A673 (cell line): ENCODE measurements around the gene MX2. TPM values are rescaled to one million over a fixed set of nuclear protein-coding genes. Genes with fewer than 3 reads are reported as not detected.

Experiments used
- BruUV-seq: library from RNA; stranded (reverse); fragments of 400-500 nt; replicated peaks from 2 replicates; lab custom pipeline; 2021; lab: Mats Ljungman, UMichigan
- CTCF ChIA-PET: fragments of 300-600 bp; sonication (Branson Sonifier 250); formaldehyde crosslinking; loops from one replicate; lab custom pipeline; 2022; ENCODE audit warnings: antibody characterized with exemption; lab: Charles Lee
- POLR2A ChIA-PET: fragments of 300-600 bp; sonication (Branson Sonifier 250); formaldehyde crosslinking; loops from one replicate; lab custom pipeline; 2022; ENCODE audit warnings: antibody characterized with exemption; ENCODE audit not compliant: low non-redundant PET; lab: Charles Lee
- DNase-seq: peaks from one replicate; pipeline ENCODE4 v3.0.0-alpha.2; 2015; ENCODE audit warnings: low spot score
- H3K27ac ChIP-seq: fragments of 200-600 bp; sonication (generic); 2 replicates; pipeline ENCODE4 v1.5.1; 2016; ENCODE audit warnings: mixed run types, low read depth, mild to moderate bottlenecking, mixed read lengths, antibody characterized with exemption, low read length; ENCODE audit not compliant: poor library complexity, severe bottlenecking
- H3K27me3 ChIP-seq: fragments of 200-600 bp; sonication (generic); replicated peaks from 2 replicates; pipeline ENCODE4 v1.6.1; 2017; ENCODE audit warnings: mixed run types, low read depth, mild to moderate bottlenecking, mixed read lengths, antibody characterized with exemption, low read length; ENCODE audit not compliant: insufficient read depth, poor library complexity
- H3K36me3 ChIP-seq: fragments of 200-600 bp; sonication (generic); 2 replicates; pipeline ENCODE4 v1.6.1; 2016; ENCODE audit warnings: mixed run types, mild to moderate bottlenecking, mixed read lengths, antibody characterized with exemption, low read length; ENCODE audit not compliant: insufficient read depth, poor library complexity, severe bottlenecking
- H3K4me1 ChIP-seq: fragments of 200-600 bp; sonication (generic); 2 replicates; pipeline ENCODE4 v1.6.1; 2017; ENCODE audit warnings: mixed run types, mild to moderate bottlenecking, mixed read lengths, antibody characterized with exemption, low read length; ENCODE audit not compliant: insufficient read depth, poor library complexity, severe bottlenecking
- H3K4me3 ChIP-seq: fragments of 200-600 bp; sonication (generic); 2 replicates; pipeline ENCODE4 v1.5.1; 2016; ENCODE audit warnings: low read depth, mixed run types, mild to moderate bottlenecking, mixed read lengths, low read length; ENCODE audit not compliant: poor library complexity, severe bottlenecking
- H3K9me3 ChIP-seq: fragments of 200-600 bp; sonication (generic); 2 replicates; pipeline ENCODE4 v1.6.1; 2016; ENCODE audit warnings: mixed run types, low read depth, mild to moderate bottlenecking, mixed read lengths, antibody characterized with exemption, low read length; ENCODE audit not compliant: poor library complexity, severe bottlenecking
- EZH2 ChIP-seq: fragments of 200-600 bp; sonication (generic); IDR thresholded peaks from 2 replicates; pipeline ENCODE4 v1.6.1; 2017; ENCODE audit warnings: borderline replicate concordance, low read depth, mild to moderate bottlenecking, mixed read lengths, antibody characterized with exemption, low read length; ENCODE audit not compliant: poor library complexity, severe bottlenecking
- intact Hi-C: fragments of 100-400 bp; cut with micrococcal nuclease; formaldehyde crosslinking; loops from one replicate; pipeline ENCODE4 v1.10.0; 2022; ENCODE audit not compliant: unreplicated experiment
- total RNA-seq: library from RNA; stranded (reverse); gene quantifications from 2 replicates; pipeline ENCODE4 v1.2.3, GENCODE V29; 2021
- TF ChIP-seq, protein P1 (sequence below): fragments of 300-800, 200-600 bp; sonication (generic); conservative IDR thresholded peaks from 2 replicates; pipeline ENCODE4 v1.5.1; 2017; ENCODE audit warnings: low read depth, mild to moderate bottlenecking, antibody characterized with exemption, low read length, moderate library complexity, mixed read lengths

The MX2 gene
- total RNA-seq, 1 experiment from 2014 or later, result not detected

DNA sequence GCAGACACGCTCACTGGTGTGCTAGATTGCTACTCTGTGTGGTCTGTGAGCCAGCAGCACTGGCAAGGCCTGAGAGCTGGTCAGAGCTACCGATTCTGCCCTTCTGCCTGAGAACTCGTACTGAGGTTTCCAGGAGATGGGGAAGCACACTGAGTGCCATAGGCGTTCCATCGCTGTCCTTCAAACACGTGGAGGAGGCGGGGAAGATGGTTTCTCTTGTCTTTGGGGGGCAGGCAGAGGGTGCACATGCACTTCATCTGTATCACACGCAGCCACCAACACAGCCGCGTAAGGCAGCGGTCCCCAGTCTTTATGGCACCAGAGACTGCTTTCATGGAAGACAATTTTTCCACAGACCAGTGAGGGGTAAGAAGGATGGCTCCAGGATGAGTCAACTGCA lies 40.4 kb downstream of the MX2 start:
- no TSS peak for BruUV-seq
- H3K9me3 ChIP-seq, result no peaks in the 10 kb centered on the region
- H3K27ac ChIP-seq, result no peak overlapping the region
- ChIA-PET POLR2A (no interaction called here), CTCF (no interaction called here)
- no peaks in the 10 kb centered on the region for H3K36me3 ChIP-seq
- DNase-seq, result no peak
- TF ChIP-seq EZH2, result no peak
- TF ChIP-seq, protein P1, sequence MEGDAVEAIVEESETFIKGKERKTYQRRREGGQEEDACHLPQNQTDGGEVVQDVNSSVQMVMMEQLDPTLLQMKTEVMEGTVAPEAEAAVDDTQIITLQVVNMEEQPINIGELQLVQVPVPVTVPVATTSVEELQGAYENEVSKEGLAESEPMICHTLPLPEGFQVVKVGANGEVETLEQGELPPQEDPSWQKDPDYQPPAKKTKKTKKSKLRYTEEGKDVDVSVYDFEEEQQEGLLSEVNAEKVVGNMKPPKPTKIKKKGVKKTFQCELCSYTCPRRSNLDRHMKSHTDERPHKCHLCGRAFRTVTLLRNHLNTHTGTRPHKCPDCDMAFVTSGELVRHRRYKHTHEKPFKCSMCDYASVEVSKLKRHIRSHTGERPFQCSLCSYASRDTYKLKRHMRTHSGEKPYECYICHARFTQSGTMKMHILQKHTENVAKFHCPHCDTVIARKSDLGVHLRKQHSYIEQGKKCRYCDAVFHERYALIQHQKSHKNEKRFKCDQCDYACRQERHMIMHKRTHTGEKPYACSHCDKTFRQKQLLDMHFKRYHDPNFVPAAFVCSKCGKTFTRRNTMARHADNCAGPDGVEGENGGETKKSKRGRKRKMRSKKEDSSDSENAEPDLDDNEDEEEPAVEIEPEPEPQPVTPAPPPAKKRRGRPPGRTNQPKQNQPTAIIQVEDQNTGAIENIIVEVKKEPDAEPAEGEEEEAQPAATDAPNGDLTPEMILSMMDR, result no peak
- no peaks in the 10 kb centered on the region for H3K27me3 ChIP-seq
- no peaks in the 10 kb centered on the region for H3K4me1 ChIP-seq
- intact Hi-C loops, result no loop called here
- no peak overlapping the region for H3K4me3 ChIP-seq

DNA sequence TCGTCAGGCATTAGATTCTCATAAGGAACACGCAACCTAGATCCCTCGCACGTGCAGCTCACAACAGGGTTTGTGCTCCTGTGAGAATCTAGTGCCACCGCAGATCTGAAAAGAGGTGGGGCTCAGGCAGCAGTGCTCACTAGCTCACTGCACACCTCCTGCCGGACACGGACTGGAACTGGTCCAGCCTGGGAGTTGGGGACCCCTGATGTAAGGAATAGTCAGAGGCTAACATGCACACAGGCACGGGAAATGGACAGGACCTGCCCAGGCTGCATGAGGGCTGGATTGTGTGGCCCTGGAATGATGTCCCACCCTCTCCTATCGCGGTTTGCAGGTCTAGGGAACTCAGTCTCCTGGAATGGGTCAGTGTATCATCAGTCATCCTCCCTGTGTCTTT lies 41.0 kb downstream of the MX2 start:
- POLR2A ChIA-PET, result no interaction called here
- no TSS peak for BruUV-seq
- no peaks in the 10 kb centered on the region for H3K4me1 ChIP-seq
- H3K36me3 ChIP-seq, result no peaks in the 10 kb centered on the region
- no peak for DNase-seq
- intact Hi-C loops, result no loop called here
- TF ChIP-seq, protein P1, result no peak
- no peak for TF ChIP-seq EZH2
- H3K27ac ChIP-seq, result no peak overlapping the region
- H3K9me3 ChIP-seq, result no peaks in the 10 kb centered on the region
- no peaks in the 10 kb centered on the region for H3K27me3 ChIP-seq
- CTCF ChIA-PET, result no interaction called here
- no peak overlapping the region for H3K4me3 ChIP-seq

DNA sequence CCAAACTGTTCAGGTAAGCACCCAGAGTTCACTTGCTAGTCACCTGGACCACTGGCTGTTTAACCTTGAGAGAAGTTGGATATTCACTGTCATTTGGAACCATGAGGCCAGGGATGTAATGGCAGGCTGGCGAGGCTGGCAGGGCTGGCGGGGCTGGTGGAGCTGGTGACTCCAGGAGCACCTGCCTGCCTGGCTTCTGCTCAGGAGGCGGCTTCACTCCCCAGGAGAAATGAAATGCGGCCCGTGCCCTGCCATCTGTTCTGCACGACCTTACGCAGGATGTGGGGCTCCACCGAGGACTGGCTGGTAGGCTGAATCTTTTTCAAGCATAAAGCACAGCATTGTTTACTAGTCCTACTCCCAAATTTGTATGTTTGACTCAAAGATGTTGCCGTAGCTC lies 41.5 kb downstream of the MX2 start:
- CTCF ChIA-PET, result no interaction called here

More for the DNA sequence above, 41.5 kb downstream of the MX2 start:
- no peak overlapping the region for H3K27ac ChIP-seq
- H3K27me3 ChIP-seq, result no peaks in the 10 kb centered on the region
- no peaks in the 10 kb centered on the region for H3K9me3 ChIP-seq
- TF ChIP-seq, protein P1, result no peak
- TF ChIP-seq EZH2, result no peak
- no peak for DNase-seq
- POLR2A ChIA-PET, result no interaction called here
- H3K4me3 ChIP-seq, result no peak overlapping the region
- no peaks in the 10 kb centered on the region for H3K4me1 ChIP-seq
- intact Hi-C loops, result no loop called here
- no TSS peak for BruUV-seq
- H3K36me3 ChIP-seq, result no peaks in the 10 kb centered on the region
